H1 (cell line): ENCODE measurements around the gene FRY. TPM values are rescaled to one million over a fixed set of nuclear protein-coding genes. Genes with fewer than 3 reads are reported as not detected.

ENCODE experiments used
- CTCF ChIA-PET: fragments of 300-600 bp; sonication (Branson Sonifier 250); formaldehyde crosslinking; loops from one replicate; lab custom pipeline; 2021; ENCODE audit not compliant: partially characterized antibody; lab: Charles Lee
- POLR2A ChIA-PET: fragments of 300-600 bp; sonication (Branson Sonifier 250); formaldehyde crosslinking; loops from one replicate; lab custom pipeline; 2021; ENCODE audit warnings: inconsistent platforms; ENCODE audit not compliant: partially characterized antibody; lab: Charles Lee
- DNase-seq, 2 experiments: peaks; one replicate each; pipeline versions ENCODE4 v3.0.0 to v3.0.0-alpha.2; 2010 to 2022; ENCODE audit warnings: low spot score in 2 of 2, low read depth in 1 of 2, mixed read lengths in 1 of 2
- FAIRE-seq: peaks from 2 replicates; lab custom pipeline; 2011; peaks lifted over from hg19 to GRCh38; lab: Jason Lieb, UNC
- H2AFZ ChIP-seq: 2 replicates; pipeline ENCODE4 v1.8.1; 2012; ENCODE audit warnings: low read length, inconsistent platforms
- H2AK5ac ChIP-seq: 2 replicates; pipeline ENCODE4 v1.6.1; 2013; ENCODE audit warnings: low read depth, low read length
- H2BK120ac ChIP-seq: replicated peaks from 2 replicates; pipeline ENCODE3; 2013; ENCODE audit warnings: low read depth, low read length, inconsistent platforms
- H2BK12ac ChIP-seq: 2 replicates; pipeline ENCODE4 v1.6.1; 2013; ENCODE audit warnings: low read depth, low read length
- H2BK15ac ChIP-seq: 2 replicates; pipeline ENCODE4 v1.6.1; 2013; ENCODE audit warnings: low read length
- H2BK20ac ChIP-seq: 2 replicates; pipeline ENCODE4 v1.6.1; 2013; ENCODE audit warnings: low read length
- H2BK5ac ChIP-seq: 2 replicates; pipeline ENCODE4 v1.6.1; 2013; ENCODE audit warnings: low read depth, low read length
- H3K14ac ChIP-seq: 2 replicates; pipeline ENCODE4 v1.6.1; 2013; ENCODE audit warnings: inconsistent platforms; ENCODE audit not compliant: insufficient read length
- H3K18ac ChIP-seq: 2 replicates; pipeline ENCODE4 v1.6.1; 2013; ENCODE audit warnings: low read length; ENCODE audit errors: extremely low read depth
- H3K23ac ChIP-seq: 2 replicates; pipeline ENCODE4 v1.6.1; 2013; ENCODE audit warnings: inconsistent platforms; ENCODE audit not compliant: insufficient read length
- H3K23me2 ChIP-seq: 2 replicates; pipeline ENCODE4 v1.6.1; 2013; ENCODE audit warnings: low read depth, low read length
- H3K27ac ChIP-seq: 2 replicates; pipeline ENCODE4 v1.6.1; 2011; ENCODE audit warnings: low read depth, low read length, inconsistent platforms
- H3K27me3 ChIP-seq, 4 experiments: replicated peaks in 1 of 4; 1 replicate in 1 of 4; 2 replicates in 3 of 4; pipeline versions ENCODE4 v1.6.1 to v1.8.1; 2011 to 2013; ENCODE audit warnings: low read length in 3 of 4, mild to moderate bottlenecking in 3 of 4, inconsistent platforms in 2 of 4, mixed read lengths in 2 of 4, moderate library complexity in 1 of 4; ENCODE audit not compliant: control insufficient read depth in 3 of 4, insufficient read depth in 3 of 4; ENCODE audit errors: extremely low read depth in 1 of 4
- H3K36me3 ChIP-seq, 4 experiments: 2 replicates each; pipeline versions ENCODE4 v1.6.1 to v1.8.1; 2011 to 2013; ENCODE audit warnings: mild to moderate bottlenecking in 4 of 4, low read length in 3 of 4, moderate library complexity in 2 of 4, control low read depth in 1 of 4, inconsistent platforms in 1 of 4; ENCODE audit not compliant: insufficient read depth in 4 of 4, control insufficient read depth in 2 of 4
- H3K4ac ChIP-seq: replicated peaks from 2 replicates; pipeline ENCODE3; 2013; ENCODE audit warnings: low read length, low read depth, mixed read lengths, inconsistent platforms; ENCODE audit not compliant: insufficient read length
- H3K4me1 ChIP-seq, 4 experiments: replicated peaks in 1 of 4; 1 replicate in 1 of 4; 2 replicates in 3 of 4; pipeline versions ENCODE4 v1.6.1 to v1.8.1; 2011 to 2013; ENCODE audit warnings: low read length in 3 of 4, inconsistent platforms in 2 of 4, mixed read lengths in 1 of 4; ENCODE audit not compliant: insufficient read depth in 4 of 4, control insufficient read depth in 3 of 4
- H3K4me2 ChIP-seq, 2 experiments: 2 replicates each; pipeline versions ENCODE4 v1.6.1 to v1.8.1; 2011 to 2013; ENCODE audit warnings: low read depth in 2 of 2, low read length in 2 of 2, control low read depth in 1 of 2, inconsistent platforms in 1 of 2, mild to moderate bottlenecking in 1 of 2; ENCODE audit not compliant: insufficient read depth in 1 of 2
- H3K4me3 ChIP-seq, 4 experiments: fragments of 200-600, 300-600 bp in 1 of 4; sonication (generic), shearing (Covaris generic), sonication (Bioruptor Twin) in 1 of 4; 2 replicates each; pipeline versions ENCODE4 v1.5.1 to v1.8.1; 2011 to 2016; ENCODE audit warnings: low read length in 4 of 4, low read depth in 3 of 4, control low read depth in 2 of 4, inconsistent platforms in 2 of 4, mild to moderate bottlenecking in 2 of 4, mixed read lengths in 1 of 4, moderate library complexity in 1 of 4; ENCODE audit not compliant: insufficient read depth in 2 of 4; ENCODE audit errors: extremely low read depth in 1 of 4
- H3K56ac ChIP-seq: replicated peaks from 2 replicates; pipeline ENCODE3; 2013; ENCODE audit warnings: low read depth, mild to moderate bottlenecking, mixed read lengths, low read length, inconsistent platforms; ENCODE audit not compliant: insufficient read length
- H3K79me1 ChIP-seq: 2 replicates; pipeline ENCODE4 v1.6.1; 2013; ENCODE audit warnings: low read depth, low read length, control low read depth
- H3K79me2 ChIP-seq, 2 experiments: 2 replicates each; pipeline versions ENCODE4 v1.6.1 to v1.8.1; 2012 to 2013; ENCODE audit warnings: low read length in 2 of 2, mild to moderate bottlenecking in 2 of 2, inconsistent platforms in 1 of 2; ENCODE audit not compliant: insufficient read depth in 2 of 2, control insufficient read depth in 1 of 2
- H3K9ac ChIP-seq, 4 experiments: replicated peaks in 1 of 4; 1 replicate in 1 of 4; 2 replicates in 3 of 4; pipeline versions ENCODE4 v1.6.1 to v1.8.1; 2011 to 2013; ENCODE audit warnings: low read depth in 3 of 4, low read length in 3 of 4, control low read depth in 2 of 4, mild to moderate bottlenecking in 2 of 4, moderate library complexity in 2 of 4, inconsistent platforms in 1 of 4; ENCODE audit errors: extremely low read depth in 1 of 4
- H3K9me3 ChIP-seq, 2 experiments: 2 replicates each; pipeline versions ENCODE4 v1.6.1 to v1.8.1; 2012 to 2013; ENCODE audit warnings: mild to moderate bottlenecking in 2 of 2, moderate library complexity in 2 of 2, control low read depth in 1 of 2, inconsistent platforms in 1 of 2, low read depth in 1 of 2, low read length in 1 of 2, mixed read lengths in 1 of 2; ENCODE audit not compliant: insufficient read depth in 2 of 2
- H4K20me1 ChIP-seq, 2 experiments: replicated peaks in 1 of 2; 2 replicates each; pipeline versions ENCODE3 to v1.8.1; 2011 to 2013; ENCODE audit warnings: inconsistent platforms in 2 of 2, low read length in 2 of 2, mild to moderate bottlenecking in 1 of 2; ENCODE audit not compliant: insufficient read depth in 2 of 2, control insufficient read depth in 1 of 2
- H4K5ac ChIP-seq: 2 replicates; pipeline ENCODE4 v1.6.1; 2013; ENCODE audit warnings: low read length, low read depth, mixed read lengths, inconsistent platforms; ENCODE audit not compliant: insufficient read length
- H4K8ac ChIP-seq: 2 replicates; pipeline ENCODE4 v1.8.0; 2013; ENCODE audit warnings: mild to moderate bottlenecking, moderate library complexity, low read length, inconsistent platforms; ENCODE audit not compliant: insufficient read depth; ENCODE audit errors: extremely low read depth
- H4K91ac ChIP-seq: replicated peaks from 2 replicates; pipeline ENCODE3; 2013; ENCODE audit warnings: low read length, mixed read lengths, inconsistent platforms; ENCODE audit not compliant: insufficient read length
- CREB1 ChIP-seq: IDR thresholded peaks from 2 replicates; pipeline ENCODE4 v1.6.1; 2012; ENCODE audit warnings: inconsistent platforms
- FOSL1 ChIP-seq: IDR thresholded peaks from 2 replicates; pipeline ENCODE4 v1.6.1; 2011; ENCODE audit warnings: mild to moderate bottlenecking, low read depth, low read length, moderate library complexity; ENCODE audit not compliant: insufficient read depth
- NRF1 ChIP-seq: IDR thresholded peaks from 2 replicates; pipeline ENCODE4 v1.6.1; 2011; ENCODE audit warnings: mild to moderate bottlenecking, low read depth, low read length, improper control_type of control experiment
- TEAD4 ChIP-seq: IDR thresholded peaks from 2 replicates; pipeline ENCODE4 v1.6.1; 2012; ENCODE audit warnings: low read depth, low read length, inconsistent platforms, mixed read lengths
- WGBS, 2 experiments: shearing (Covaris generic) in 1 of 2; methylation state at CpG; one replicate each; pipeline versions ENCODE4 v1.1.6 to v1.1.7; 2013 to 2015; ENCODE audit warnings: low lambda C conversion rate in 2 of 2, mixed read lengths in 2 of 2, inconsistent platforms in 1 of 2, low coverage in 1 of 2, missing lambda C conversion rate in 1 of 2; ENCODE audit not compliant: insufficient replicate concordance in 2 of 2, insufficient coverage in 1 of 2, insufficient read length in 1 of 2; ENCODE audit errors: extremely low coverage in 1 of 2, missing lambda C conversion rate in 1 of 2; 5-methylcytosine and 5-hydroxymethylcytosine counted together
- polyA plus RNA-seq, 7 experiments: library from polyadenylated mRNA; depleted of rRNA in 3 of 7; stranded (reverse) in 5 of 7; unstranded in 2 of 7; fragments of >200 nt in 5 of 7; fragments of 200-250 nt in 2 of 7; gene quantifications; 1 replicate in 5 of 7; 2 replicates in 1 of 7; 4 replicates in 1 of 7; pipeline versions ENCODE4 v1.2.1 to v1.2.3, GENCODE V29; 2011 to 2013; ENCODE audit warnings: missing spikeins in 2 of 7, mixed read lengths in 2 of 7
- total RNA-seq: library from RNA; stranded (reverse); fragmentation: NEBNext Ultra II Directional; extraction: Animal tissue kit (Norgen Biotek cat#: 25700); gene quantifications from 2 replicates; pipeline ENCODE4 v1.2.1, GENCODE V29; 2021

FRY gene
- total and polyA plus RNA-seq, 2 of the 8 experiments (the other 6 are each of a cell fraction or from before 2014, with no cell fraction given), result 4.3 to 9.2 TPM

DNA sequence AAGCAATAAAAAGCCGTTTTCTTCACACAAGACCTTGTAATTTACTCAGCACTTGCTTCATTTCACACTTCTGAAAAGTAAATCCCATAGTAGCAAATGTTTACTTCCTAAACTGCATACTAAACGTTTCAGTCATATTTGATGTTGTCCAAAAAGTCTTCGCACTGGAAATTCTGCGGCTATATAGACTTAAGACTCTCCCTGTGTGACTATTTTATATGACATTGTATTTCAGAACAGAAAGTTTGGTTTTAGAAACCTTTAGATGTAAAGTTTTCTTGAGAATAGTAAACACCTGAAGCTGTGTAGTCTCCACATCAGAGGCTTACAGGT, 254.0 kb downstream of the FRY start:
- H3K4me3 ChIP-seq, result no peak overlapping the region
- H2BK20ac ChIP-seq, result no peak overlapping the region
- no peak for FAIRE-seq
- no peak overlapping the region for H3K9ac ChIP-seq
- TF ChIP-seq NRF1, result no peak
- no peak for TF ChIP-seq TEAD4
- no peak for TF ChIP-seq CREB1
- TF ChIP-seq FOSL1, result no peak
- TF ChIP-seq, all 59 proteins: peak for 0
- Histone ChIP-seq H2AK5ac (no peak overlapping the region), H3K4ac (no peak overlapping the region), H2BK12ac (no peak overlapping the region), H4K8ac (no peak overlapping the region), H3K9me3 (no peaks in the 10 kb centered on the region), H3K56ac (no peak overlapping the region), H3K14ac (no peak overlapping the region), H3K27ac (no peak overlapping the region), H3K4me1 (no peaks in the 10 kb centered on the region), H3K79me2 (no peaks in the 10 kb centered on the region), H3K4me2 (peak overlapping the region in 1 of 2 experiments; percentile 6; a peak in 1 of 4 replicates), H3K23ac (no peak overlapping the region), H2BK15ac (no peak overlapping the region), H3K23me2 (no peaks in the 10 kb centered on the region), H3K79me1 (no peaks in the 10 kb centered on the region), H3K18ac (no peak overlapping the region), H3K36me3 (no peaks in the 10 kb centered on the region), H4K5ac (no peak overlapping the region), H3K27me3 (no peaks in the 10 kb centered on the region), H4K91ac (no peak overlapping the region), H2AFZ (no peak overlapping the region), H2BK120ac (no peak overlapping the region), H4K20me1 (no peaks in the 10 kb centered on the region), H2BK5ac (no peak overlapping the region)
- no peak for DNase-seq
- ChIA-PET POLR2A (interaction anchor here (1.4 kb wide), 1 partner anchor 30 kb away, joined by 4 read pairs; the partner anchor contains the start of genes BRCA2 and ZAR1L), CTCF (interaction anchor here (0.6 to 3.1 kb wide), 3 partner anchors 13 to 92 kb away, joined by 3 to 16 read pairs (median 5); no protein-coding TSS in a partner anchor)
- WGBS, 2 experiments, result 88% methylated on average over 4 of the region's 4 CpGs; no CpG with 5 or more reads in 1 of the 2 experiments
